HCT116 (cell line): Measurements from ENCODE around the gene MOV10L1.

Source experiments
- CTCF ChIP-seq, 3 experiments: fragments of 200-600 bp in 1 of 3; sonication (generic) in 1 of 3; IDR thresholded peaks in 2 of 3; conservative IDR thresholded peaks in 1 of 3; 2 replicates each; pipeline ENCODE4 v1.5.1; 2012 to 2017; ENCODE audit warnings: low read depth in 2 of 3, low read length in 2 of 3, antibody characterized with exemption in 1 of 3, borderline replicate concordance in 1 of 3, control low read depth in 1 of 3, mild to moderate bottlenecking in 1 of 3, mixed read lengths in 1 of 3, mixed run types in 1 of 3, moderate library complexity in 1 of 3; ENCODE audit not compliant: insufficient read depth in 1 of 3
- EZH2phosphoT487 ChIP-seq: fragments of 200-600 bp; IDR thresholded peaks from 2 replicates; pipeline ENCODE4 v1.6.1; 2018; ENCODE audit warnings: antibody characterized with exemption, borderline replicate concordance
- JUND ChIP-seq: IDR thresholded peaks from 2 replicates; pipeline ENCODE4 v1.6.1; 2012
- MAX ChIP-seq: IDR thresholded peaks from 2 replicates; pipeline ENCODE4 v1.6.1; 2012
- POLR2A ChIP-seq: IDR thresholded peaks from 2 replicates; pipeline ENCODE4 v1.7.0; 2011; ENCODE audit warnings: borderline replicate concordance; ENCODE audit not compliant: insufficient read depth, insufficient read length; ENCODE audit errors: extremely low read depth
- POLR2AphosphoS5 ChIP-seq: IDR thresholded peaks from 2 replicates; pipeline ENCODE4 v1.6.1; 2011; ENCODE audit warnings: mild to moderate bottlenecking, low read depth, low read length, moderate library complexity
- TF ChIP-seq, protein P1 (sequence below): IDR thresholded peaks from 2 replicates; pipeline ENCODE4 v1.6.1; 2012; ENCODE audit warnings: low read depth

DNA sequence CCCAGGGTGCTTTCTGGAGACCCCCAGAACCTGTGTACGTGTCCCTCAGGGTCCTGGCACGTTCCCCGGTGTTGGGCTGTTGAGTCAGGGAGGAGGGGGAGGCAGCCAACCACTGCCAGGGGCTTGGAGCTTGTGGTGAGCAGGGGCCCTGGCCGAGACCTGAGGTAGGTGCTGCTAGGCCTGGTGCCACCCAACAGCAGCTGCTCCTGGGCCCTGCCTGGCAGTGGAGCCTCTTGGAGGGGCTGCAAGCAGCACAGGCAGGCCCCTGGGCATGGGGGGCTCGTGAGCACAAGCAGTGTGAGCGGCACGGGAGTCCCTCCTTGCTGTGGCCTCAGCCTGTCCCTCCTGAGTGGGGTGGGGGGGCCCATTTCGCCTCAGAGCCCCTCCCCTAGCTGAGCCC, 103.8 kb downstream of the MOV10L1 start:
- TF ChIP-seq CTCF (IDR thresholded peaks at IDR 0.05 in 2 of 3, conservative IDR thresholded peaks at IDR 0.05 in 1 of 3; ENCODE audit: borderline replicate concordance in 1 of 3, insufficient read depth in 1 of 3, low read depth in 2 of 3, low read length in 2 of 3) (no peak), POLR2AphosphoS5 (no peak), JUND (no peak), MAX (no peak), POLR2A (no peak), EZH2phosphoT487 (no peak)
- TF ChIP-seq, protein P1, sequence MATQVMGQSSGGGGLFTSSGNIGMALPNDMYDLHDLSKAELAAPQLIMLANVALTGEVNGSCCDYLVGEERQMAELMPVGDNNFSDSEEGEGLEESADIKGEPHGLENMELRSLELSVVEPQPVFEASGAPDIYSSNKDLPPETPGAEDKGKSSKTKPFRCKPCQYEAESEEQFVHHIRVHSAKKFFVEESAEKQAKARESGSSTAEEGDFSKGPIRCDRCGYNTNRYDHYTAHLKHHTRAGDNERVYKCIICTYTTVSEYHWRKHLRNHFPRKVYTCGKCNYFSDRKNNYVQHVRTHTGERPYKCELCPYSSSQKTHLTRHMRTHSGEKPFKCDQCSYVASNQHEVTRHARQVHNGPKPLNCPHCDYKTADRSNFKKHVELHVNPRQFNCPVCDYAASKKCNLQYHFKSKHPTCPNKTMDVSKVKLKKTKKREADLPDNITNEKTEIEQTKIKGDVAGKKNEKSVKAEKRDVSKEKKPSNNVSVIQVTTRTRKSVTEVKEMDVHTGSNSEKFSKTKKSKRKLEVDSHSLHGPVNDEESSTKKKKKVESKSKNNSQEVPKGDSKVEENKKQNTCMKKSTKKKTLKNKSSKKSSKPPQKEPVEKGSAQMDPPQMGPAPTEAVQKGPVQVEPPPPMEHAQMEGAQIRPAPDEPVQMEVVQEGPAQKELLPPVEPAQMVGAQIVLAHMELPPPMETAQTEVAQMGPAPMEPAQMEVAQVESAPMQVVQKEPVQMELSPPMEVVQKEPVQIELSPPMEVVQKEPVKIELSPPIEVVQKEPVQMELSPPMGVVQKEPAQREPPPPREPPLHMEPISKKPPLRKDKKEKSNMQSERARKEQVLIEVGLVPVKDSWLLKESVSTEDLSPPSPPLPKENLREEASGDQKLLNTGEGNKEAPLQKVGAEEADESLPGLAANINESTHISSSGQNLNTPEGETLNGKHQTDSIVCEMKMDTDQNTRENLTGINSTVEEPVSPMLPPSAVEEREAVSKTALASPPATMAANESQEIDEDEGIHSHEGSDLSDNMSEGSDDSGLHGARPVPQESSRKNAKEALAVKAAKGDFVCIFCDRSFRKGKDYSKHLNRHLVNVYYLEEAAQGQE: no peak
